ENCODE data around the gene LRMDA.

LRMDA gene

GRCh38 chr10:76190634-76191270, 759.3 kb downstream of the LRMDA start:
- no peak for TF ChIP-seq CTCF (conservative IDR thresholded peaks at IDR 0.05; ENCODE audit: low read depth, low read length)
- DNase-seq (ENCODE audit: low read depth): peak; percentile 56
- no peak overlapping the region for H3K4me3 ChIP-seq (ENCODE audit: low read length)

GRCh38 chr10:76191336-76191735, 759.9 kb downstream of the LRMDA start:
- no peak for TF ChIP-seq CTCF (conservative IDR thresholded peaks at IDR 0.05; ENCODE audit: low read depth, low read length)
- DNase-seq (ENCODE audit: low read depth): no peak
- no peak overlapping the region for H3K4me3 ChIP-seq (ENCODE audit: low read length)

GRCh38 chr10:76192151-76192550, 760.7 kb downstream of the LRMDA start:
- no peak for TF ChIP-seq CTCF (conservative IDR thresholded peaks at IDR 0.05; ENCODE audit: low read depth, low read length)
- no peak overlapping the region for H3K4me3 ChIP-seq (ENCODE audit: low read length)
- DNase-seq (ENCODE audit: low read depth): no peak

GRCh38 chr10:76192694-76193320, 761.4 kb downstream of the LRMDA start:
- DNase-seq (ENCODE audit: low read depth): no peak

GRCh38 chr10:76195654-76196390, 764.4 kb downstream of the LRMDA start:
- H3K4me3 ChIP-seq (ENCODE audit: low read length): no peak overlapping the region
- DNase-seq (ENCODE audit: low read depth): no peak
- no peak for TF ChIP-seq CTCF (conservative IDR thresholded peaks at IDR 0.05; ENCODE audit: low read depth, low read length)

More at GRCh38 chr10:76192694-76193320, 761.4 kb downstream of the LRMDA start:
- H3K4me3 ChIP-seq (ENCODE audit: low read length): no peak overlapping the region
- no peak for TF ChIP-seq CTCF (conservative IDR thresholded peaks at IDR 0.05; ENCODE audit: low read depth, low read length)

- TF ChIP-seq CTCF (conservative IDR thresholded peaks at IDR 0.05; ENCODE audit: low read depth, low read length): no peak
- no peak for DNase-seq (ENCODE audit: low read depth)
- no peak overlapping the region for H3K4me3 ChIP-seq (ENCODE audit: low read length)
Measured at GRCh38 chr10:76197293-76197692, 765.9 kb downstream of the LRMDA start.
